Ovary (tissue), 9 donors: ENCODE measurements around the gene SLC7A6OS. TPM values are rescaled to one million over a fixed set of nuclear protein-coding genes. Genes with fewer than 3 reads are reported as not detected.

Source experiments
- DNase-seq, 5 donors: peaks; one replicate each; pipeline ENCODE4 v3.0.0-alpha.2; 2019 to 2020
- H3K27ac ChIP-seq, 2 donors: fragments of 200-600 bp; one replicate each; pipeline versions ENCODE4 v1.5.1 to v1.8.0; 2019 to 2022
- H3K27me3 ChIP-seq: fragments of 200-600 bp; one replicate; pipeline ENCODE4 v1.8.0; 2022
- H3K36me3 ChIP-seq: fragments of 200-600 bp; sonication (generic); one replicate; pipeline ENCODE4 v1.5.1; 2019
- H3K4me1 ChIP-seq: one replicate; pipeline ENCODE4 v1.8.1; 2013; ENCODE audit warnings: mild to moderate bottlenecking, moderate library complexity; ENCODE audit not compliant: insufficient read depth
- H3K4me3 ChIP-seq: fragments of 200-600 bp; sonication (generic); one replicate; pipeline ENCODE4 v1.5.1; 2017
- H3K9me3 ChIP-seq, 2 donors: fragments of 200-600 bp in 1 of 2; sonication (generic) in 1 of 2; one replicate each; pipeline versions ENCODE4 v1.5.1 to v1.8.1; 2013 to 2019; ENCODE audit warnings: mild to moderate bottlenecking in 1 of 2, moderate library complexity in 1 of 2
- EP300 ChIP-seq: sonication (generic); formaldehyde crosslinking; IDR thresholded peaks from one replicate; pipeline ENCODE4 v1.6.1; 2017; ENCODE audit warnings: antibody characterized with exemption
- POLR2A ChIP-seq: fragments of 450-650 bp; IDR thresholded peaks from one replicate; pipeline ENCODE4 v1.6.1; 2017; ENCODE audit warnings: antibody characterized with exemption, mild to moderate bottlenecking, moderate library complexity
- WGBS, 3 donors: extraction: QIAGEN DNeasy Blood & Tissue Kit in 1 of 3; methylation state at CpG; one replicate each; pipeline versions ENCODE4 v1.1.5 to v1.1.7; 2013 to 2017; 5-methylcytosine and 5-hydroxymethylcytosine counted together
- intact Hi-C, 4 donors: fragments of 100-400 bp; cut with DNase I; formaldehyde crosslinking; loops; one replicate each; pipeline versions ENCODE4 v1.11.0 to v1.15.1; 2022 to 2023
- polyA plus RNA-seq, 2 donors: library from polyadenylated mRNA; stranded (reverse); fragments of 200-250 nt in 1 of 2; fragments of 350-450 nt in 1 of 2; fragmentation: Illumina TruSeq in 1 of 2; extraction: RNeasy Lipid Tissue Mini Kit (QIAGEN cat#74804) in 1 of 2; gene quantifications; one replicate each; pipeline ENCODE4 v1.2.3, GENCODE V29; 2013 to 2014
- small RNA-seq: library from RNA; depleted of rRNA; stranded (forward); fragments of <200 nt; gene quantifications from one replicate; pipeline ENCODE3, GENCODE V24; 2016
- total RNA-seq, 7 donors: library from RNA; depleted of rRNA in 2 of 7; stranded (reverse); fragments of >200 nt in 2 of 7; fragmentation: NEBNext Ultra II Directional in 3 of 7; extraction: Animal tissue kit (Norgen Biotek cat#: 25700) in 3 of 7; gene quantifications; one replicate each; pipeline versions ENCODE4 v1.1.0 to v1.2.4, GENCODE V29; 2016 to 2023
- TF ChIP-seq, protein P1 (sequence below), 3 donors: fragments of 450-650 bp in 2 of 3; fragments of 200-600 bp in 1 of 3; IDR thresholded peaks; one replicate each; pipeline versions ENCODE4 v1.5.1 to v1.8.0; 2016 to 2022; ENCODE audit warnings: antibody characterized with exemption in 3 of 3, mild to moderate bottlenecking in 1 of 3
- donor health status: DM: no; HTN: no; CAD: no; lungs with moderate emphysema.
- donor health status: DM: no; HTN: no; CAD: no.
- donor health status: Bipolar disorder and iron deficiency.
- donor health status: DM: yes; HTN: yes; CAD: no.
- donor health status: DM: no; HTN: no; CAD: no.
- donor health status: DM: yes; HTN: yes; CAD: no.

SLC7A6OS gene
- total and polyA plus RNA-seq, 9 donors, result 8.7 to 20.7 (median 17.6) TPM

DNA sequence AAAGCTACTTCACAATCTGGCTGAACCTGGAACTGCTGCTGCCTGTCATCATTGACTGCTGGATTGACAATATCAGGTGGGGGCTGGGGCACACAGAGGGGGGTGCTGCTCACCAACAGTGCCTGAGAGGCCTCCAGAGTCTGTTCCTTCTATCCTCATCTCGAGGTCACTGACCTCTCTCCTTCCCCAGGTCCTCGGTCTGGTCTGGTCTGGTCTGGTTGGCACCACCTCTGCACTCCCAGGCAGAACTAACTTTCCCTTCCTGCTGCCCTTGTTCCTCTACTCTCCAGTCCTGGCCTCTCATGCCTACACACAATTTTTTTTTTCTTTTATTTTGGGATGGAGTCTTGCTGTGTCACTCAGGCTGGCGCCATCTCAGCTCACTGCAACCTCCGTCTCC, 61.4 kb downstream of the SLC7A6OS start:
- no peaks in the 10 kb centered on the region for H3K36me3 ChIP-seq

More for the DNA sequence above, 61.4 kb downstream of the SLC7A6OS start:
- intact Hi-C loops, result no loop called here
- Histone ChIP-seq H3K27ac (no peak overlapping the region), H3K4me3 (no peak overlapping the region), H3K9me3 (no peaks in the 10 kb centered on the region), H3K4me1 (peaks cover 10% of the 10 kb centered on the region), H3K27me3 (no peaks in the 10 kb centered on the region)
- TF ChIP-seq EP300 (no peak), POLR2A (no peak)
- TF ChIP-seq, protein P1, sequence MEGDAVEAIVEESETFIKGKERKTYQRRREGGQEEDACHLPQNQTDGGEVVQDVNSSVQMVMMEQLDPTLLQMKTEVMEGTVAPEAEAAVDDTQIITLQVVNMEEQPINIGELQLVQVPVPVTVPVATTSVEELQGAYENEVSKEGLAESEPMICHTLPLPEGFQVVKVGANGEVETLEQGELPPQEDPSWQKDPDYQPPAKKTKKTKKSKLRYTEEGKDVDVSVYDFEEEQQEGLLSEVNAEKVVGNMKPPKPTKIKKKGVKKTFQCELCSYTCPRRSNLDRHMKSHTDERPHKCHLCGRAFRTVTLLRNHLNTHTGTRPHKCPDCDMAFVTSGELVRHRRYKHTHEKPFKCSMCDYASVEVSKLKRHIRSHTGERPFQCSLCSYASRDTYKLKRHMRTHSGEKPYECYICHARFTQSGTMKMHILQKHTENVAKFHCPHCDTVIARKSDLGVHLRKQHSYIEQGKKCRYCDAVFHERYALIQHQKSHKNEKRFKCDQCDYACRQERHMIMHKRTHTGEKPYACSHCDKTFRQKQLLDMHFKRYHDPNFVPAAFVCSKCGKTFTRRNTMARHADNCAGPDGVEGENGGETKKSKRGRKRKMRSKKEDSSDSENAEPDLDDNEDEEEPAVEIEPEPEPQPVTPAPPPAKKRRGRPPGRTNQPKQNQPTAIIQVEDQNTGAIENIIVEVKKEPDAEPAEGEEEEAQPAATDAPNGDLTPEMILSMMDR (IDR thresholded peaks at IDR 0.05), result no peak
- WGBS, 3 donors, result 91 to 92% (median 91%) methylated on average over 4 of the region's 4 CpGs
- DNase-seq, result no peak

Small RNA genes within 50 kb of the gene (small RNA-seq; reads per million reads assigned to genes)
- gene RNU4-30P (not detected), gene RNU6-1262P (not detected)

Other genes with a start within 250 kb of the SLC7A6OS start
- gene NFATC3, start 225.6 kb downstream of the SLC7A6OS start, total RNA-seq, result 10 to 100 TPM; 32.4 to 77.1 (median 48.2) TPM
- gene NFATC3, start 225.6 kb downstream of the SLC7A6OS start, polyA plus RNA-seq, result 10 to 100 TPM; 12.5 to 32.2 TPM
- gene ESRP2, start 74.8 kb downstream of the SLC7A6OS start, total RNA-seq, result 10 to 100 TPM in 1 of 7 donors, 1 to 10 TPM in 4, under 1 TPM in 2; 0.68 to 13.8 (median 2.1) TPM
- gene ESRP2, start 74.8 kb downstream of the SLC7A6OS start, polyA plus RNA-seq, result under 1 TPM; 0.17 to 0.44 TPM
- gene PLA2G15, start 65.6 kb downstream of the SLC7A6OS start, total RNA-seq, result 10 to 100 TPM in 3 of 7 donors, 1 to 10 TPM in 4; 7.7 to 18.4 (median 9.7) TPM
- 10 to 100 TPM in 1 of 2 donors, 1 to 10 TPM in 1; 7.3 to 12.4 TPM for gene PLA2G15, start 65.6 kb downstream of the SLC7A6OS start, polyA plus RNA-seq
- gene SLC7A6, start 46.4 kb downstream of the SLC7A6OS start, total RNA-seq, result 10 to 100 TPM in 3 of 7 donors, 1 to 10 TPM in 4; 5.5 to 14.4 (median 9.0) TPM
- gene SLC7A6, start 46.4 kb downstream of the SLC7A6OS start, polyA plus RNA-seq, result 10 to 100 TPM in 1 of 2 donors, 1 to 10 TPM in 1; 3.1 to 11.5 TPM
- 10 to 100 TPM; 27.8 to 43.4 (median 37.8) TPM for gene PRMT7, start 73 bp upstream of the SLC7A6OS start, total RNA-seq
- 10 to 100 TPM; 35.8 to 42.2 TPM for gene PRMT7, start 73 bp upstream of the SLC7A6OS start, polyA plus RNA-seq
- 10 to 100 TPM in 1 of 7 donors, 1 to 10 TPM in 5, under 1 TPM in 1; 0.72 to 31.4 (median 3.3) TPM for gene SMPD3, start 137.6 kb upstream of the SLC7A6OS start, total RNA-seq
- gene SMPD3, start 137.6 kb upstream of the SLC7A6OS start, polyA plus RNA-seq, result 1 to 10 TPM in 1 of 2 donors, under 1 TPM in 1; 0.40 to 1.6 TPM
- 10 to 100 TPM; 29.8 to 50.0 (median 40.7) TPM for gene ZFP90, start 228.3 kb upstream of the SLC7A6OS start, total RNA-seq
- 10 to 100 TPM; 16.7 to 25.3 TPM for gene ZFP90, start 228.3 kb upstream of the SLC7A6OS start, polyA plus RNA-seq